GM19035 (cell line): ENCODE results near the gene CCNT2.
"Not testable (repeated sequence)": the region's sequence is repeated elsewhere in the genome, so short reads cannot be mapped to it uniquely, and the experiment has no call there.

Experiments
- ATAC-seq: cut with Tn5 transposase; IDR thresholded peaks from one replicate; pipeline ENCODE4 v1.9.1; 2021; ENCODE audit not compliant: unreplicated experiment

CCNT2 gene

DNA sequence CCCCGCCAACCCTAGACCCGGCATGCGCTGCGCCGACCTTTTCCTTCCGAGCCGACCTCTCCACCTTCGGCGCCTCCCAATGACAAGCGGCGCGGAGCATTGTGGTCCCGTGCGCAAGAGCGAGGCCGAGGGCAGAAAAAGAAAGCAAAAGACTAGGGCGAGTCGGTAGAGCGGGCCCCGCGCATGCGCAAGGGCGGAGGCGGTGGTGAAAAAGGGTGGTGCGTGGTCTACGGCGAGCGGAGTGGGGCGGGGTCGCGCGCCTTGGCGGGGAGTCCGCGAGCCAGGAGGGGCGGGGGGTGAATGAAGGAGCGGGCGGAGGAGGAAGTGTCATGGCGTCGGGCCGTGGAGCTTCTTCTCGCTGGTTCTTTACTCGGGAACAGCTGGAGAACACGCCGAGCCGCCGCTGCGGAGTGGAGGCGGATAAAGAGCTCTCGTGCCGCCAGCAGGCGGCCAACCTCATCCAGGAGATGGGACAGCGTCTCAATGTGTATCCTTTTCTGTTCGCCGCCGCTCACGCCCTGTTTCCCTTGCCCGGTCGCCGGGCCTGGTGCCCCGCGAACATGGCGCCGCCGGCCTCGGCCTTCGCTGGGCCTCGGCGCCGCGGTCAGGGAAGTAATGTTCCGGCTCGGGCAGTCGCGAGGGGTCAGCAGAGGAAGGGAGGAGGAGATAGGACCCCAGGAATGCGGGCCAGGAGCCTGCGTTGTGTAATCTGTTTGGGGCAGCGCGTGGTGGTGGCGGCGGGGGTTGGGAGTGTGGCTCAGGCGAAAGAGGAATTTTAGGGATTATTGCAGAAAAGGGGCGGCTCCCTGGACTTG, at the start of gene CCNT2:
TSS of gene CCNT2 (plus strand) at position 297 of the 815 bp plus-strand sequence. CDS start at position 330, 33 bp downstream.
- ATAC-seq, result peak; percentile 83

DNA sequence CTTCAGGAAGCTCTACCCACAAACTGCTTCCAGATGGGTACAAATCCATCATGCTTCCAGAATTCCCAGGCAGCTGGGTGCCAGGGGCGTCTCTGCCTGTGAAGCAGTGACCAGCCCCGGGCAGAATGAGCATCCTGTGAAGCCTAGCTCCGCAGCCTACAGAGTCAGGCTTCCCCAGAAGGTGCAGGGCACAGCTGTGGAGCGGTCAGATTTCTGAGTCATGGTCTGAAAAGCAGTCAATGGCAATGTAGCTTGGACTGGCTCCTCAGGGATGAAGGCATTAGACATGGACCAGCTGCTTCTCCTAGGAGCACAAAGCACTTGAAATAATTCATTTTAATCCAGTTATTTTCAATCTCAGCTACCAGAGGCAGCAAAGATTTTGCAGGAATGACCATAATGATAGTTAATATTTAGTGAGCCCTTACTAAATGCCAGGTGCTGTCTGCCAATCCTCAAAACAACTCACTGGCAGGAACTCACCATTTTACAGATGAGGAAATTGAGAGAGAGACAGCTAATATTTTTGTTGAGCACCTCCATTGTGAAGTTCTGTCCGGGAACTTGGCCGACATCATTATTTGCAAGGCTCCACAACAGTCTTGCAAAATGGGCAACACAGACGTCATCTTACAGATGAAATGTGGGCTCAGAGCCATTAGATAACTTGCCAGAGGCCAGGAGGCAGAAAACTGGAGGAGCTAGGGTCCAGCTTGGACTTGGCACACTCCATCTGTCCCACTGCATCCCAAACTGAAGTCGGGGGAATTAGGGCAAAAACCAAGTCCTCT, 48.5 kb upstream of the CCNT2 start:
- no peak for ATAC-seq

DNA sequence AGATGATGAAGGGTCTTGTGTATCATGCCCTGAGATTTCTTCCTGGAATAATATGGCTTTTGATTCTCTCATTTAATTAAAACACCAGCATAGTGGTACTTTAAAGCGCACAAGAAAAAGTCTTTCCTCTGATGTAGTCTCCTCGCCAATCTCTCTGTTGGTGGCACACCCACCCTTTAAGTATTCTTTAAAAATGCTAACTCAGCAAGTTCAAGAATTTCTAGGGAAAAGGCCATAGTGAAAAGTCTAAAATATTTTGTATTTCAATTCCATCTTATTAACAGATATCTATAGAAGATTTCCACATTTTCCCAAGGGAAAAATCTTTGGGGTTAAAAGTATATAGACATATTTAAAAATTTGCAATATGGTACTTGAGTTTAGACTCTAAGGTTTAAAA, 45.5 kb upstream of the CCNT2 start:
- ATAC-seq, result no peak

DNA sequence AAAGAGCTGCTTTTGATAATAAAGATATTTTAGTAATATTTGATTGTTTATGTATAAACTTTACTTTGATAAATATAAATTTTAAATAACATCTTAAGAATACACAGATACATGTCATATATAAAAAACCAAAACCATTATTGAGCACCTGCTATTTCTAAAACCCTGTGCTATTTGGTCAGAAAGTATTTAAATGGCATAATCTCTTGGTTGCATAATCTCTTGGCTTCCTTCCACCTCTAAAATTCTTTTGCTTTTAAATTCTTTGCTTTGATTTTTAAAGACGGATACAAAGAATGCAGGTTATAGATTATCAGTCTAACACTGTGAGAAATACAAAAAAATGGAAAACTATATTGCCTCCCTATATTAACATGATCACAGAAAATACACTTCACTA, 43.3 kb upstream of the CCNT2 start:
- no peak for ATAC-seq

DNA sequence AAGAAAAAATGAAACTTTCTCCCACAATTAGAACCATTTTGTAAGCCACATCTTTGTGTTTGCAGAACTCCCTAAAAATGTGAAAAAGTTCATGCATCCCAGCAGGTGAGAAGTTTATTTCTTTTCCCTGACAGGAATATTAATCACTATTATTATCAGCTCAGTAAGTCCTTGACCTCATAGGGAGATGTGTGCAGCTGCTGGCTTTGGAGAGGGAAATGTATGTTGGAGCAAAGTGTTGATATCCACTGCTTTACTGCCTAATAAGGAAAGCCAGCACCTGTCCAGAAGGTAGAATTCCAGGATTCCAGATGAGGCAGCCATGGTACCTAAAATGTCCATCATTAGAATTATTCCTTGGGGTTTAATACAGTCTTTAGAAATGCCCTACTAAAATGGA, 35.8 kb upstream of the CCNT2 start:
- no peak for ATAC-seq

DNA sequence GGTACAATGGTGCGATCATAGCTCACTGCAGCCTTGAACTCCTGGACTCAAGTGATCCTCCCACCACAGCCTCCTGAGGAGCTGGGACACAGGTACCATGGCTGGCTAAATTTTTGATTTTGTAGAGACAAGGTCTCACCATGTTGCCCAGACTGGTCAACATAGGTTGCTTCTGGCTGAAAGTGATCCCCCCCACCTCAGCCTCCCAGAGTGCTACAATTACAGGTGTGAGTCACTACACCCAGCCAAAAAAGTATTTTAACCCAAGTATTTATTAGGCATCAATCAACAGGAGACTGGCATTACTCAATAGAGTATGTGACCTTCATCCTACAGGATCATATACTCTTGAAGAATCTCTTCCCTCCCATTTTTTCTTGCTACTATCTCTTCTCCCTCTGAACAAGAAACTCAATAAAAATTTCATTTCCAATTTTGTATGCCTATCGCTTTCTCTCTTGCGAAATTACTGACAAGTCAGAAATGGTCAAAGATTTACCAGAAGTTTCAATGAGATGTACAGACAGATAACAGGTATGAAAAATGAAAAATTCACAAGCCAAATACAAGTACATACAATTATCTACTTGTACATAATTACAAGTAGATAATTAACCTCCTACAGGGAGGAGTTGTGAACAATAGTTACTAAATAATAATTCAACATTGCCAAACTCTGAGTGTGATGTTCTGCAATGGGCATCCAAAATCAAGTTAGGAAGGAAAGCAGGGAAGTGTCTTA, 34.9 kb upstream of the CCNT2 start:
- no peak for ATAC-seq

DNA sequence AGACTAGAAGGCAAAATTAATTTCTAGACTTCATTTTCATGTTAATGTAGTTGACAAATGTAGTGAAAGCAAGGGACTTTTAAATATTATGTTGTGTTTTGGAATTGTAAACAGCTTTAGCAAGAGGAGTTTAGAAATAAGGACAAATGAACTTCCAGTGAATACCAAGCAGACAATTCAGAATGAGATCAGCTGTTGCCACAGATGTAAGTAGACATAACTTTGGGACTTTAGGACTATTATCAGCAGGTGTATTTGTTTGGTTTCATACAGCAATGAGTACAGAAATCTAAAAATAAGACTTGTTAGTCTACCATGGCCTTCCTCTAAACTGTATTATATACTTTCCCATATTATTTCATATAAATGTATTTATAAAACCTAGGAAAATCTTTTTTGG, 34.2 kb upstream of the CCNT2 start:
- no peak for ATAC-seq

DNA sequence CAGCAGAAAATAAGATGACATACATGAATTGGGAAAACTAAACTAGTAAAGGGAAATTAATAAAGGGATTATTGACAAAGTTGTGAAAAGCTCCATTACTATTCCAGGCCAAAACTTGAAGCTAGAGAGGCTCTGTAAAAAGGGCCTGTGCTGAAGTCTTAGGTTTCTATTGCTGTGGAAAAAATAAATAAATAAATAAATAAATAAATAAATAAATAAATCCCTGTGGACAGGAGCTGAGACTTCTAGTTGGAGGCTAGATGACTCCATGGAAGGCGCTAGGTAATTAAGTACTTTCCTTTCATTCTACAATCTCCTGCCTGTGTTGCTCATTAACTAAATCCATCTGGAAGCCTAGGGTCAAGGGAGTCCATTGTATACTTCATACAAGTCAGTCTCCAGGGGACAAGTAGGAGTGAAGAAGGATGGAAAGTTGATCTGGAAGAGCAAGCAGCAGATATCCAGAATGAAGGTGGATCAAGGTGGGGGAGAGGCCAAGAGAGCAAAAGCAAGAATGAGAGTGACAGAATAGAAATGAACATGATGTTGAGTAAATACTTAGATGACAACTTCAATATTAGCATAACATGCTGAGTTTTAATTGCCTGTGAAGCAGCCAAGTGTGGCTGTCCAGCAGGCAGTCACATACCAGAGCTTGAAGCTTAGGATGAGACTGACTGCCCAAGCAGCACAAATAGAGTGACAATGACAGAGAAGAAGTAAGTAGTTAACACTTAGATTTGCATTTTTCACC, 26.2 kb upstream of the CCNT2 start:
- no peak for ATAC-seq

DNA sequence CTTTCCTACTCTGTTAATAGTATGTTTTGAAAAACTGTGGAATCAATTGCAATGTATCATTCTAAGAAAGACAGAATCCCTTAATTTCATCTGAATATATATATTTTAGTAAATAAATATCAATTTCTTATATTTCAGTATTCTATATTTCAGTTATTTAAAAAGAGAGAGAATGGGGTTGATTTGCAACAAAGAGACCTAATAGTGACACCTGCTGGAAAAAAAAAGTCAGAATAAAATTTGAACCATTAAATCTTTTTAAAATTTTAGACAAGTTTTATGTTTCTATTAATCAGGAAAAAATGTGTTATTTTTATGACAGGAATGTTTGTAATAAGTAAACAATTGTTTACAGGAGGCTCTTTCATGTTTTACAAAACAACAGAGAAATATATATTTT, 20.7 kb upstream of the CCNT2 start:
- no peak for ATAC-seq

DNA sequence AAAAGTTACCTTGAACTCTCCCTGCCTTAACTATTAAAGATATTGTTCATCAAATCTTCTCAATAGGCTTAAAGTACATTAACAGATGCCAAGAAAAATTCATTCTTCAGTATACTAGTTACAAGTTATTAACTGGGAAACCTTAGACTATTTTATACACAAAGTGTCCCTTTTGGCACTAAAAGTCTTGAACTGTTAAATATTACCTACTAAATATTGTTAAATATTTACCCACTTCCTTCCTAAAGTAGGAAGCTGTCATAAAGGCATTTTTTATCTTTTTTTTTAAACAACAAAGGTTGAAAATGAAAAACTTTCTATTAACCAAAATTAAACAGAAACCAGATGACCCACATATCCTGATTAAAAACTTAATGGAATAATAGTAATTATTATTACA, 19.4 kb upstream of the CCNT2 start:
- ATAC-seq, result no peak

DNA sequence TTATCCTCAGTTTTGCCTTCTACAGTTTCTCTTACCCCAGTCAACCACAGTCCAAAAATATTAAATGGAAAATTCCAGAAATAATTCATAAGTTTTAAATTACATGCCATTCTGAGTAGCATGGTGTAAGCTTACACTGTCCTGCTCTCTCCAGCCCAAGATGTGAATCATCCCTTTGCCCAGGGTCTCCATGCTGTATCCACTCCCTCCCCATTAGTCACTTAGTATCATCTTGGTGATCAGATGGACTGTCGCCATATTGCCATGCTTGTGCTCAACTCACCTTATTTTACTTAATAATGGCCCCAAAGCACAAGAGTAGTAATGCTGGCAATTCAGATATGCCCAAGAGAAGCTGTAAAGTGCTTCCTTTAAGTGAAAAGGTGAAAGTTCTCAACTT, 18.5 kb upstream of the CCNT2 start:
- ATAC-seq, result no peak

DNA sequence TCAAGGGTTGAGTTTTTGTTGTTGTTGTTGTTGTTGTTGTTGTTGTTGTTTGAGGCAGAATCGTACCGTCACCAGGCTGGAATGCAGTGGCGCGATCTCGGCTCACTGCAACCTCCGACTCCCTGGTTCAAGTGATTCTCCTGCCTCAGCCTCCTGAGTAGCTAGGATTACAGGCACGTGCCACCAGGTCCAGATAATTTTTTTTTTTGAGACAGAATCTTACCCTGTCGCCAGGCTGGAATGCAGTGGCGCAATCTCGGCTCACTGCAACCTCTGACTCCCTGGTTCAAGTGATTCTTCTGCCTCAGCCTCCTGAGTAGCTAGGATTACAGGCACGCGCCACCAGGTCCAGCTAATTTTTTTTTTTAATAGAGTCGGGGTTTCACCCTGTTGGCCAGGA, 14.9 kb upstream of the CCNT2 start:
- ATAC-seq, result not testable (repeated sequence)

DNA sequence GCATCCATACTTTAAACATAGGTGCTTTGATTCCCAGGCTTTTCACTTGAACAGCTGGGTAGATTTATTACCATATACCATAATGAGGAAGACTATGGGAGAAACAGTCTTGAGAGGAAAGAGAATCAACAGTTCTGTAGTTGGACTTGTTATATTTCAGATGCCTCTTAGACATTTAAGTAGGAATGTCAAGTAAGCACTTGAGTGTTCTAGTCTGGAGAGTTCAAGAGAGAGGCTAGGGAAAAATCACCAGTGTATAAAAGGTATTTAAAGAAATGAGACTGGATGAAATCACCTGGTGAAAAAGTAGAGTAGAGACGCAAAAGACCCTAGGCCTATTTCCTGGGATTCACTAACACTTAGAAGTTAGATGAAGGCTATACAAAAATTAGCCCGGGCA, 13.5 kb upstream of the CCNT2 start:
- ATAC-seq, result no peak

DNA sequence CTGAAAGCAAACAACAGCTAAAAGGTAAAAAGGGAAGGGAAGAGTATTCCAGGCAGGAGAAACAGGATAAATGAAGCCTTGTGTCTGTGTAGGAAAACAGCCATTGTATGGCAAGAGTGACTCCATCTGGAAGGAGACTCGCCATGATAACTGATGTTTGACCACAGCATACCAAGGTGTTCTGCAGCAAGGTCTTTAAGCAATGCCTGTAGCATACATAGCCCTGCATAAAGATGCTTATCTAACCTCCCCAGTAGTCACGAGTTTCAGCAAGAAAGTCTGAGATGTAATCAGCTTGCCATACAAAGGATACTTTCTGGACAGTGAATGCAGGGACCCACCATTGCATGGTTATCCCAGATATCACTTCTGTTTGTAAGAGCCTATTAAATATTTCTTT, 11.9 kb upstream of the CCNT2 start:
- no peak for ATAC-seq

DNA sequence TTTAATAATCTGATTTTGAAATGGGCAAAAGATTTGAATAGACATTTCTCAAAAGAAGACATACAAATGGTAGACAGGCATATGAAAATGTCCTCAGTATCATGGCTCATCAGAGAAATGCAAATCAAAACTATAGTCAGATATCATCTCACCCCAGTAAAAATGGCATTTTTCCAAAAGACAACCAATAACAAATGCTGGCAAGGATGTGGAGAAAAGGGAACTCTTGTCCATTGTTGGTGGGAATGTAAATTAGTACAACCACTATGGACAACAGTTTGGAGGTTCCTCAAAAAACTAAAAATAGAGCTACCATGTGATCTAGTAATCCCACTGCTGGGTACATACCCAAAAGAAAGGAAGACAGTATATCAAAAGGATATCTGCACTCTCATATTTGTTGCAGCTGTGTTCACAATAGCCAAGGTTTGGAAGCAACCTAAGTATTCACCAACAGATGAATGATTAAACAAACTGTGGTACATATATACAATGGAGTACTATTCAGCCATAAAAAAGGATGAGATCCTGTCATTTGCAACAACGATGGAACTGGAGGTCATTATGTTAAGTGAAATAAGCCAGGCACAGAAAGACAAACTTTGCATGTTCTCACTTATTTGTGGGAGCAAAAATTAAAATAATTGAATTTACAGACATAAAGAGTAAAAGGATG, 11.0 kb upstream of the CCNT2 start:
- ATAC-seq, result not testable (repeated sequence)

DNA sequence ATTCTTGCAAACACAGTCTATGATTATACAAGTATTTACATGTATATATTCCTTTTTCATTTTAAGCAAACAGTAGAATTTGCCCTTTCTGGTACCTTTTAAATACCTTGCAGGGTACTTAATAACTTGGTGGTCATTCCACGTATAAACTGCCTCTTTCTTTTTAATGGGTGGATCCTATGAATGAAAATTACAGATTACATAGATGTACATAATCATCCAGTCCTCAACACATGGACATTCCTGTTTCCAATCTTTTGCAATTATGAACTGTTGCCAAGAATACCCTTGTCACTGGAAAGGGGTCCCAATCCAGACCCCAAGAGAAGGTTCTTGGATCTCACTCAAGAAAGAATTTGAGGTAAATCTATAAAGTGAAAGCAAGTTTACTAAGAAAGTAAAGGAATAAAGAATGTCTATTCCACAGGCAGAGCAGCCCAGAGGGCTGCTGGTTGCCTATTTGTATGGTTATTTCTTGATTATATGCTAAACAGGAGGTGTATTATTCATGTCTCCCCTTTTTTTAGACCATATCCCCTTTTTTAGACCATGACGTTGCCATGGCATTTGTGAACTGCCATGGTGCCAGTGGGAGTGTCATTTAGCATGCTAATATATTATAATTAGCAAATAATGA, 7.7 kb upstream of the CCNT2 start:
- ATAC-seq, result no peak

DNA sequence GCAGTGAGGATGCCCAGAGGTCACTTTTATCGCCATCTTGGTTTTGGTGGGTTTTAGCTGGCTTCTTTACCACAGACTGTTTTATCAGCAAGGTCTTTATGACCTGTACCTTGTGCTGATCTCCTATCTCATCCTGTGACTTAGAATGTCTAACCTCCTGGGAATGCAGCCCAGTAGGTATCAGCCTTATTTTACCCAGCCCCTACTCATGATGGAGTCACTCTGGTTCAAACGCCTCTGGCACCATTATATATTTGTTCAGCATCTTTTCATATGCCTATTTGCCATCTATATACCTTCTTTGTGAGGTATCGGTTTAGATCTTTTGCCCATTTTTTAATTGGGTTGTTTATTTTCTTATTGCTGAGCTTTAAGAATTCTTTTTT, 7.2 kb upstream of the CCNT2 start:
- ATAC-seq, result no peak

DNA sequence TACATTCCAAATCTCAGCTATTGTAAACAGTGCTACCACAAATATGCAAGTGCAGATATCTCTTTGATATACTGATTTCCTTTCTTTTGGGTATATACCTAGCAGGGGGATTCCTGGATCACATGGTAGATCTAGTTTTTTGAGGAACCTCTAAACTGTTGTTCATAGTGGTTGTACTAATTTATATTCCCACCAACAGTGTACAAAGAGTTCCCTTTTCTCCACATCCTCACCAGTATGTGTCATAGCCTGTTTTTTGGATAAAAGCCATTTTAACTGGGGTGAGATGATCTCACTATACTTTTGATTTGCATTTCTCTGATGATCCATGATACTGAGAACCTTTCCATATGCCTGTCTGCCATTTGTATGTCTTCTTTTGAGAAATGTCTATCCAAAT, 6.3 kb upstream of the CCNT2 start:
- ATAC-seq, result no peak

DNA sequence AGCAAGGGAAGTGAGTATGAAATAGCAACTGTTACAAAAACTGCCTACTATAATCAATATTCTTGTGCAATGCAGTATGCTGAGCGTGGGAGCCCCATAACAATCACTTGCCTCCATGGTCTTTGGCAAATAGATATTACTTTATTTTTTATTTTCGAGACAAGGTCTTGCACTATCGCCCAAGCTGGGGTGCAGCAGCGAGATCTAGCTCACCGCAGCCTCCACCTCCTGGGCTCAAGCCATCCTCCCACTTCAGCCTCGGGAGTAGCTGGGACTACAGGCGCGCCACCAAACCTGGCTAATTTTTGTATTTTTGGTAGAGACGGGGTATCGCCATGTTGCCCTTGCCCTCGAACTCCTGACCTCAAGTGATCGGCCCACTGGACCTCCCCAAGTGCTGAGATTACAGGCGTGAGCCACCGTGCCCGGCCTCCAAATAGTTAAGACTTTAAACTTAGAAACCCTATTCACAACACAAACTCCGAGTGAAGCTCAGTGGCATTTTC, 1.2 kb upstream of the CCNT2 start:
- no peak for ATAC-seq
